PFSK-1 (cell line): ENCODE results near the gene OGDHL.

Experiments used
- FOXP2 ChIP-seq: optimal IDR thresholded peaks from 2 replicates; pipeline ENCODE3; 2011; ENCODE audit warnings: borderline replicate concordance, control low read depth, inconsistent platforms; ENCODE audit not compliant: insufficient read depth; ENCODE audit errors: extremely low read length, extremely low read depth
- POLR2AphosphoS5 ChIP-seq: IDR thresholded peaks from 2 replicates; pipeline ENCODE4 v1.6.1; 2012; ENCODE audit warnings: low read depth, mild to moderate bottlenecking, control low read depth, low read length, moderate library complexity
- SIN3A ChIP-seq: IDR thresholded peaks from 2 replicates; pipeline ENCODE4 v1.6.1; 2012; ENCODE audit warnings: mild to moderate bottlenecking, low read length, moderate library complexity, borderline replicate concordance; ENCODE audit not compliant: insufficient read depth
- TAF1 ChIP-seq: IDR thresholded peaks from 2 replicates; pipeline ENCODE4 v1.6.1; 2012; ENCODE audit warnings: low read length, control low read depth, borderline replicate concordance; ENCODE audit not compliant: insufficient read depth
- TF ChIP-seq, protein P1 (sequence below), 2 experiments: IDR thresholded peaks; 2 replicates each; pipeline versions ENCODE4 v1.6.1 to v1.8.0; 2011 to 2012; ENCODE audit warnings: low read depth in 2 of 2, low read length in 2 of 2, control low read depth in 1 of 2, inconsistent platforms in 1 of 2, mild to moderate bottlenecking in 1 of 2, moderate library complexity in 1 of 2; ENCODE audit not compliant: insufficient read depth in 1 of 2

Gene OGDHL

DNA sequence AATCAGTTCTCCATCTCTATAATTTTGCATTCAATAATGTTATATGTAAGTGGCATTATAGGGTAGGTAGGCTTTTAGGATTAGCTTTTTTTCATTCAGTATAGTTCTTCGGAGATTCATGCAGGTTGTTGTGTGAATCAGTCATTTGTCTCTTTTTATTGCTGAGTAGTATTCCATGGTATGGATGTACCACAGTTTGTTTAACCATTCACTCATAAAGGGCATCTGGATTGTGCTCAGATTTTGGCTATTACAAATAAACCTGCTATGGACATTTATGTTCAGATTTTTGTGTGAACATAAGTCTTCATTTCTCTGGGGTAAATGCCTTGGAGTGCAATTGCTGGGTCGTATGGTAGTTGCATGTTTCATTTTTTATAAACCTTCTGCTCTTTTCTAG lies 4.4 kb upstream of the OGDHL start:
- no peak for TF ChIP-seq POLR2AphosphoS5
- no peak for TF ChIP-seq FOXP2

DNA sequence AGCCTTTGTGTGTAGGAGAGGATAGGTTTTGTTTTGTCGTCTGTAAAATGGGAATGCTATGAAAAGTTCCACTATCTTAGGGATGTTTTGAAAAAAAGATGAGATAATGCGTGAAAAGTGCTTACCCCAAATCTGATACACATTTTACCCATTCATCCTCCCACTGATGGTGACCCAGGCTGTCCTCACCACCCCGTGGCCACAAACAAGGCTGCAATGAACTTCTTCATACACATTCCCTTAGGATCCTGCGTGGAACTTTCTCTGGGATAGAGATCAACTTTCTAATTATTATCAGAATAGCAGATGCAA lies 399 bp upstream of the OGDHL start:
- TF ChIP-seq, protein P1, sequence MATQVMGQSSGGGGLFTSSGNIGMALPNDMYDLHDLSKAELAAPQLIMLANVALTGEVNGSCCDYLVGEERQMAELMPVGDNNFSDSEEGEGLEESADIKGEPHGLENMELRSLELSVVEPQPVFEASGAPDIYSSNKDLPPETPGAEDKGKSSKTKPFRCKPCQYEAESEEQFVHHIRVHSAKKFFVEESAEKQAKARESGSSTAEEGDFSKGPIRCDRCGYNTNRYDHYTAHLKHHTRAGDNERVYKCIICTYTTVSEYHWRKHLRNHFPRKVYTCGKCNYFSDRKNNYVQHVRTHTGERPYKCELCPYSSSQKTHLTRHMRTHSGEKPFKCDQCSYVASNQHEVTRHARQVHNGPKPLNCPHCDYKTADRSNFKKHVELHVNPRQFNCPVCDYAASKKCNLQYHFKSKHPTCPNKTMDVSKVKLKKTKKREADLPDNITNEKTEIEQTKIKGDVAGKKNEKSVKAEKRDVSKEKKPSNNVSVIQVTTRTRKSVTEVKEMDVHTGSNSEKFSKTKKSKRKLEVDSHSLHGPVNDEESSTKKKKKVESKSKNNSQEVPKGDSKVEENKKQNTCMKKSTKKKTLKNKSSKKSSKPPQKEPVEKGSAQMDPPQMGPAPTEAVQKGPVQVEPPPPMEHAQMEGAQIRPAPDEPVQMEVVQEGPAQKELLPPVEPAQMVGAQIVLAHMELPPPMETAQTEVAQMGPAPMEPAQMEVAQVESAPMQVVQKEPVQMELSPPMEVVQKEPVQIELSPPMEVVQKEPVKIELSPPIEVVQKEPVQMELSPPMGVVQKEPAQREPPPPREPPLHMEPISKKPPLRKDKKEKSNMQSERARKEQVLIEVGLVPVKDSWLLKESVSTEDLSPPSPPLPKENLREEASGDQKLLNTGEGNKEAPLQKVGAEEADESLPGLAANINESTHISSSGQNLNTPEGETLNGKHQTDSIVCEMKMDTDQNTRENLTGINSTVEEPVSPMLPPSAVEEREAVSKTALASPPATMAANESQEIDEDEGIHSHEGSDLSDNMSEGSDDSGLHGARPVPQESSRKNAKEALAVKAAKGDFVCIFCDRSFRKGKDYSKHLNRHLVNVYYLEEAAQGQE (IDR thresholded peaks at IDR 0.05; ENCODE audit: insufficient read depth in 1 of 2, low read depth in 2 of 2, low read length in 2 of 2), result no peak
- TF ChIP-seq FOXP2 (no peak), SIN3A (no peak), TAF1 (no peak), POLR2AphosphoS5 (no peak)

DNA sequence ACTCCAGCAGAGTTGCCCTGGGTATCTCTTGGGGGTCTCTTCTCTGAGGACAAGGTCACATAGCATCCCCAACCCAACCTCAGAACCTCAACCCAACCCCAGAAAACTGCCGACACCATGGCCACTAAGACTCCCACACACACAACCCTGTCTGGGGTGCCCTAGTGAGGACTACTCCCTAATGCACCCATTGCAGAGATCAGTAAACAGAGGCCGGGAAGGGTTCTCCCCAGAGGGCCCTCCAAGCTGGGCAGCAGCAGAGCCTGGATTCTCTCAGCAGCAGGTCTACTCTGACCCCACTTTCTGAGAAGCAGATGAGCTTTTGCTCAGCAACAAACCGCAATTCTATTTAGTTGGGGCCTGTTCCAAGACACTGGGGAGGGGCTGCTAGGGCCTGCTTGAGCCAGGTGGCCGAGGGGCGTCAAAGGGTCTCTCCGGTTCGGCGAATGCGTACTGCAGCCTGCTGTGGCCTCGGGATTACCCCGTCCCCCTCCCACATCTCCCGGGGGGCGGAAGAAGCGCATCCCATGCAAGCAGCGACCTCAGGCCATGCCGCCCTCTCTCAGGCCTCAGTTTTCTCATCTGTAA lies 828 bp downstream of the OGDHL start:
- no peak for TF ChIP-seq SIN3A
- no peak for TF ChIP-seq POLR2AphosphoS5
- TF ChIP-seq, protein P1 (IDR thresholded peaks at IDR 0.05; ENCODE audit: insufficient read depth in 1 of 2, low read depth in 2 of 2, low read length in 2 of 2), result no peak
- no peak for TF ChIP-seq FOXP2
- no peak for TF ChIP-seq TAF1

DNA sequence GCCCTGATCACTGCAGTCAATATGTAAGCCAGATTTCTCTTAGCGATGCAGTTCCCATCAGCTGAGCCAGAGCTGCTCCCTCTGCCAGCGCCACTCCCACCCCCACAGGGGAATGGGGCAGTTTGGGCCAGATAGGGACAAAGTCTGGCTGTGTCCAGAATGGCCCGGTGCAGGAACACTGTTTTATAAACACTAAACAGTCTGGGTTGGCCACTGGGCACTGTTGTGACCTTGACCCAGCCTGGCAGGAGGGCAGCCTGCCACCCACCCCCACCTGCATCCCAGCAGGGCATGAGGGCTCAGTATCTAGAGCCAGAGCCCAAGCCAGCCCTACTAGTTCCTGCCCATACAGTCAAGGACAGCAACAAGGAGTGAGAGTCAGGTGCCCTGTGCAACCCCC lies 1.3 kb downstream of the OGDHL start:
- TF ChIP-seq TAF1, result no peak
- no peak for TF ChIP-seq POLR2AphosphoS5
- TF ChIP-seq SIN3A, result no peak
- TF ChIP-seq, protein P1 (IDR thresholded peaks at IDR 0.05; ENCODE audit: insufficient read depth in 1 of 2, low read depth in 2 of 2, low read length in 2 of 2), result no peak
- no peak for TF ChIP-seq FOXP2

DNA sequence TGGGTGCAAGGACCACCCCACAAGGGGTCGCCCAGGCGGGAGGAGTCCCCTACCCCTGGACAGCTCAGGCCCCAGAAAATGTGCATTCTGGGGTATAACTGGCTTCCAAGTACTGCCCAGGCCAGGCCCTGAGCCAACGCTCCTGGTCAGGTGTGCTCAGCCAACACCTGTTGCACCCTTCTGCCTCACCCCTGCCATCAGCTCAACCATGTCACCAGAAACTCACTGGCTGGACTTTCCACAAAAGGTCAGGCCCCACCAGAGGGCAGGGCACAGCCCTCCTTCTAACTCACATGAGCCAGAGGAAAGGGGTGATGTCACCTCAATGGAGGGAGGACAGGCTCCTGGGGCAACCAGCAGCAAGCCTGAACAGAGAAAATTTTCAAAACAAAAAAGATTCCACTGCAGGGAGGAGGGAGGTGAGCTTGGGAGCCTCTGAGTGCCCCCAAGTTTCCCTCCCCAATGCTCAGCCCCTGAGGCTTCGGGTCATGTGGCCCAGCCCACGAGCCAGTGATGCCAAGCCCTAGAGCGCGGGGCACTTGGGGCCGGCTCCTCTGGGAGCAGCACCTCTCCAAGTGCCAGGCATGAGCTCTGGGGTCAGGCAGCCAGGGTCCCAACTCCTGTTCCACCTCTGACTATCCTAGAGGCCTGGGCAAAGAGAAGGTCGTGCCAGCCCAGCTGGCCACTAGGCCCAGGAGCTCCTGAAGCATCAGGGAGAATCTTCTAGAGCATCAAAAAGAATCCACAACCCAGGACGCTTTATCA lies 2.2 kb downstream of the OGDHL start:
- TF ChIP-seq FOXP2 (no peak), TAF1 (no peak), POLR2AphosphoS5 (no peak), SIN3A (no peak)
- TF ChIP-seq, protein P1 (IDR thresholded peaks at IDR 0.05; ENCODE audit: insufficient read depth in 1 of 2, low read depth in 2 of 2, low read length in 2 of 2), result no peak
